GM18868 (cell line): ENCODE results near the gene NMRK2.
"Not testable (repeated sequence)": the region's sequence is repeated elsewhere in the genome, so short reads cannot be mapped to it uniquely, and the experiment has no call there.

Experiments
- ATAC-seq: cut with Tn5 transposase; IDR thresholded peaks from one replicate; pipeline ENCODE4 v1.9.1; 2021; ENCODE audit warnings: mild to moderate bottlenecking, moderate library complexity; ENCODE audit not compliant: unreplicated experiment

Gene NMRK2

DNA sequence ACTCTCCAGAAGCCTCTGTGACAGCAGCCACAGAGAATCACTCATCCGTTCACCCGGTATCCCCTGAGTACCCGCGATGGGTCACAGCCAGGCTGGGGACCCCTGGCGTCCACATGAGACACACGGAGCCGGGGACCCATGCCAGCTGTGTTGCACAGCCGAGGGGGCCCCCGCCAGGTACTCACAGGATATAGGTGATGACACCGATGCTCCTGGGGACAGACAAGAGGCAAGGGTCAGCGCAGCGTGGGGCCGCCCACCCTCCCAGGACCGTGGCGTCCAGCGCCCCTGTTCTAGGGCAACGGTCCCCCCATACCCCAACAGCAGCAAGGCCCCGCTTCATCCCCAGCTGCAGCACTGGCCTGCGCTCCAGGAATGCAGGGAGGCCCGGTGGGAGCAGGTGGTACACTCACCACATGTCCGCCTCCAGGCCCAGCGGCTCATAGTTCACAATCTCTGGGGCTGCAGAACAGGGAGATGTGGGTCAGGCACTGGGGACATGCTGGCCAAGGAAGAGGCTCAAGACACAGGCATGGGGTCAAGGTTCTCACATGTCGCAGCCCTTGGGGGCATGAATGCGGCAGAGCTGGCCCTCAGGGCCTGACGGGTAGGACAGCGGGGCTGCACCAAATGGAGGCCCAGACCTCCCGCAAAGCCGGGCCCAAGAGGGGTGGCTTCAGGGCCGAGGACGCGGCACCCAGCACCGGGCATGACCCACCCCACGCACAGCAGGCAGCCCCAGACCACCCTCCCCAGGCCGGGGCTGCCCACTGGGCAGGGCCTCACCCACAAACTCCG, 30.8 kb downstream of the NMRK2 start:
- ATAC-seq = no peak

DNA sequence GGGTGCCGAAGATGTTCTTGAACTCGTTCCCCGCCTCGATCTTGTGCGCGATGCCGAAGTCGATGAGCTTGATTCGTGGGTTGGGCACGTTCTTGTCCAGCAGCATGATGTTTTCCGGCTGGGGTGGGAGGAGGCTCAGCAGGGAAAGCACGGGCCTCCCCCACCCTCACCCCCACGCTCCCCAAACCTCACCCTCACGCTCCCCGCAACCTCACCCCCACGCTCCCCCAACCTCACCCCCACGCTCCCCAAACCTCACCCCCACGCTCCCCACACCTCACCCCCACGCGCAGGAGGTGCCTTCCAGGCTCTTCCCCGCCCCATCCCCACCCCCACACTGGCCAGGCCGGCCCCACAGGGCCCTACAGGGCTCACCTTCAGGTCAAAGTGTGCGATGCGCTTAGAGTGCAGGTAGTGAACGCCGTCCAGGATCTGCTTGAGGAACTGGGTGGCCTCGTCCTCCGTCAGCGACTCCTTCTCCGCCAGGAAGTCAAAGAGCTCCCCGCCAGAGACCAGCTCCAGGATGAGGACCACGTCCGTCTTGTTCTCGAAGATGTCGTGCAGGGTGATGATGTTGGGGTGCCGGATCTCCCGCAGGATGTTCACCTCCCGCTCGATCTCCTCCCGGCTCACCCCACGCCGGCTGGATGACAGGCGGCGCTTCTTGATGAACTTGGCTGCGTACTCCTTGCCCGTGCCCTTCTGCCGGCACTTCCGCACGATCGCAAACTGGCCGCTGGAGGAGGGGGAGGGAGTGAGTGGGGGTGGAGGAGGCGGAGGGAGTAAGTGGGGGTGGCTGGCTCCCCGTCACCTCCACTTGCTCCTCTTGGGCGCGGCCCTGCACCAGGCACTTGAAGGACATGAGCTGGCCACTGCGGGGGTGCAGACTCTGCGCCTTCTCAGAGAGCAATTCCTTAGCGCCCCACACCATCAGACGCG, 31.7 kb downstream of the NMRK2 start:
- ATAC-seq = no peak

DNA sequence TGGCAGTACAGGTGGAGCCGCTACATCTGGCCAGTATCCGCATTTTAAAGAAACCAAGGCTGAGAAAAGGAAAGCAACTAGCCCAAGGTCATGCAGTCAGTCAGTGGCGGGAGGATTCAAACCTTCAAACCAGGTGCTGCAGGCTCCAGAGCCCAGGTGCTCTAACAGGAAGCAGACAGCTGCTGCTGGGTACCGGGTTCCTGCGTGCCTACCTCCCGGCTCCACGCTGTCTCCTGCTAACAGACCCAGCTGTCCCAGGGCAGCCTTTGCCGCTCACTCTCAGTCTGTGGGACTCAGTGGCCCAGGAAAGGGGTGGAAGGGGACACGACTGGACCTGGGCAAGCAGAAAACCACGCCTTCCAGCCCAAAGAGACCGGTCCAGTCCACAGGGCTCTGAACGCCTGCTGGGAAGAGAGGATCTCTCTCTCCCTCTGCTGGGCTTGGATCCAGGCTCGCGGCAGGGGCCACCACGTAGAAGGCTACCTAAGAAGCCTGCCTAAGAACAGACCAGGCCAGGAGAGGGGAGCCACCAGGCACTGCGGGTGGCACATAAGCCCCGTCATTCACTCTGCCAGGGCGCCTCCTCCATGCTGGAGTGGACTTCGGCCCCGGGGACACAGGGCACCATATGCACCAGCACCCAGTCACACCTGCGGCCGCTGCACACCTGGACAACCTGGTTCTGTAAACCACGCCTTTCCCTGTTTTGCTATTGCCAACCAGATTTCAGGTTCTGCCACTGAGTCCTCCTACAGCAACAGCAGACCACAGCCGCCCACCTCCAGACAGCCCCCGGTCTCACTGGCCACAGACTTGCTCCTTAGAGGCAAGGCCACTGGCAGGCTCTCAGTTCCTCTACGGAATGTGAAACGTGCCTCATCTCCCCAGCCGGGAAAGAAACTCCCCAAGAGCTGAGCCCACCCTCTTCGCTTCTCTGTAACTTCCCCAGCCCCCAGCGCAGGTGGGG, 33.5 kb downstream of the NMRK2 start:
- no peak for ATAC-seq

DNA sequence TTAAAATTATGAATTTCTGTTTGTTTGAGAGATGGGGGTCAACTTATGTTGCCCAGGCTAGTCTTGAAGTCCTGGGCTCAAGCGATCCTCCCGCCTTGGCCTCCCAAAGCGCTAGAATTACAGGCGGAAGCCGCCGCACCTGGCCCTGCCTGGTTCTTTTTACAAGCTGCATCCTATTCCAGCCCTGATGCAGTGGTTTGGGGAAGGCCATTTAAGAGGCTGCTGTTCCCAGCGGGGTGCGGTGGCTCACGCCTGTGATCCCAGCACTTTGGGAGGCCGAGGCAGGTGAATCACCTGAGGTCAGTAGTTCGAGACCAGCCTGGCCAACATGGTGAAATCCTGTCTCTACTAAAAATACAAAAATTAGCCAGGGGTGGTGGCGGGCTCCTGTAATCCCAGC, 35.1 kb downstream of the NMRK2 start:
- ATAC-seq = not testable (repeated sequence)

DNA sequence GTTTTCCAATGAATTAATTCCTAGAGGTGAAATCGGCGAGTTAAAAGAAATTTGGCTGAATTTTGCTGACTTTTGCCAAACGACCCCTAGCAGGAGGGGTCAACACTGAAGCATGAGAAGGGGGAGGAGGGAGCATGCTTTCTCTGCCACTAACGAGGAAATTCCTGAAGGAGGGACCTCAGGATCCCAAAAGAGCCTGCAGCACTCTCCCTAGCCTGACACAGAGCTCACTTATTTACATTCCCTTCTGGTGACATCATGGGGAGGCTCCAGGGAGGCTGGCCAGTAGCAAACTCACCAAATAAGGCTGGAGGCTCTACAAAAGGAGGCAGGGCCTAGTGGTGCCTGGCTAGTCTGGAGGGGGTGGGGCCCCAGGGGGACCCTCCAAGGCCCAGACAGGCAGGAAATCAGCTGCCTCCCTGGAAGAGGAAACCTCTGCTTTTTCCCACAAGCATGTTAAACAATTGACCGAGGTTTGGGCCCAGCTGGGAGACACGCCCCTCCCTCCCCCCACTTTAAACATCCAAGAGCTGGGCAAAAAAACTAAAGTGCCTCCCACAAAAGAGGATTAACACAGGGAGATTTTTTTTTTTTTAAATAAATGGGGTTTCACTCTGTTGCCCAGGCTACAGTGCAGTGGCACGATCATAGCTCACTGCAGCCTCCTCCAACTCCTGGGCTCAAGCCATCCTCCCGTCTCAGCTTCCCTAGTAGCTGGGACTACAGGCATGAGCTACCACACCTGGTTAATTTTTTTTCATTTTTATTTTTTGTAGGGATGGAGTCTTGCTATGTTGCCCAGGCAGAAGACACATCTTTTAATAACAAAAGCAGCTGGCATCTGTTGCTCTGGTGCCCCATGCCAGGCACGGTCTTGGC, 35.9 kb downstream of the NMRK2 start:
- ATAC-seq = no peak

DNA sequence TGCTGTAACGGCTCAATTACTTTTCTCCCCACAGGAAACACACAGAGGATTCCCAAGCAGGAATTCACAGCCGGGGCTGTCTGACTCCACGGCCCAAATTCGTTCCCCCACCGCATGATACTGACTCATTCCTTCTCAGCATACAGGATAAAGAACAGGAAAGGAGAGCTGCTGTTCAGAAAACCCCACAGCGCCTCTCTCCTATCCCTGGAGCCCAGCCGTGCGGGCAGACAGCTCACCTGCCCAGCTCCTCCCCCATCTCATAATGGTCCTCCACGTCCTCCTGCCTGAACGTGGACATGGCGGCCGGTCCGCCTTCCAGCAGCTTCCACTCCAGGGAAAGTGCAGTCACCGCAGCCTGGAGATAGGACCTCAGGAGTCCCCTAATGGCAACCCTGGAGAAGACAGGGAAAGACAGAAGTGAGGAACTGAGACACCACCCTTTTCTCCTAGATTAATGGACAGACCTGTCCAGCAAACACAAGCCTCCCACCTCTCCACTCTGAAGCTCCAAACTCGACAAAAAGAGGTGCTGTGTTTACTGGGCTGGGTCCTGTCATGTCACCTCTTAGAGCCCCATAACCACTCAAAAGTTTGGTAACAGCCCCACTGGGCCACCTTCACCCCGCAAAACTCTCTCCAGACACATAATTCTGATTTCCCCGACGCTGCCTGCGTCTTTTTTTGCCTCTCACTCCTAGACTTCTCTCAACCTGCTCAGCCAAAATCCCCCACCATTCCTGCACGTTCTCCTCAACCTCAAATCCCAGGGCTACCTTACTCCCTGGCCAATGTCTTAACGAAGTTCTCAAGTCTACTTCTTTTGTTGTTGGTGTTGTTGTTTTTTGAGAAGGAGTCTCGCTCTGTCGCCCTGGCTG, 36.8 kb downstream of the NMRK2 start:
- no peak for ATAC-seq

DNA sequence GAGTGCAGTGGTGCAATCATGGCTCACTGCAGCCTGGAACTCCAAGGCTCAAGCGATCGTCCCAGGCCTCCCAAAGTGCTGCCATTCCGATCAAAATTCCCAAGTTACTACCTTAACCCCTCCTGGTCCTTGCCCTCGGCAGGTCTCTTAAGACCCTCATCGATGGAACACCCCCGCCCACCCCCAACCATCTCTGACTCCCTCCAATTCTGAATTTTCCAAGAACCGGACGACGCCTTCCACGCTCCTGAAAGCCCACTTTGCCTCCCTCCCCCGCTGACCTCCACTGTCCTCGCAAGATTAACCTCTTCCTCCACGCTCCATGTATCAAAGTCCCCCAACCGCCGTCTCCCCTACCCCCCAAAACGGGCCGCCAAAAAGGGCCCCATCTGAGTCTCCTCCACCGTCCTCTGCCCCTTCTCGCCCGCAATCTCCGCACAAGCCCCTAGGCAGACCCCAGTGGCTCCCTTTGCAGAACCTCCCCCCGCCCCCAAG, 37.5 kb downstream of the NMRK2 start:
- ATAC-seq = no peak

DNA sequence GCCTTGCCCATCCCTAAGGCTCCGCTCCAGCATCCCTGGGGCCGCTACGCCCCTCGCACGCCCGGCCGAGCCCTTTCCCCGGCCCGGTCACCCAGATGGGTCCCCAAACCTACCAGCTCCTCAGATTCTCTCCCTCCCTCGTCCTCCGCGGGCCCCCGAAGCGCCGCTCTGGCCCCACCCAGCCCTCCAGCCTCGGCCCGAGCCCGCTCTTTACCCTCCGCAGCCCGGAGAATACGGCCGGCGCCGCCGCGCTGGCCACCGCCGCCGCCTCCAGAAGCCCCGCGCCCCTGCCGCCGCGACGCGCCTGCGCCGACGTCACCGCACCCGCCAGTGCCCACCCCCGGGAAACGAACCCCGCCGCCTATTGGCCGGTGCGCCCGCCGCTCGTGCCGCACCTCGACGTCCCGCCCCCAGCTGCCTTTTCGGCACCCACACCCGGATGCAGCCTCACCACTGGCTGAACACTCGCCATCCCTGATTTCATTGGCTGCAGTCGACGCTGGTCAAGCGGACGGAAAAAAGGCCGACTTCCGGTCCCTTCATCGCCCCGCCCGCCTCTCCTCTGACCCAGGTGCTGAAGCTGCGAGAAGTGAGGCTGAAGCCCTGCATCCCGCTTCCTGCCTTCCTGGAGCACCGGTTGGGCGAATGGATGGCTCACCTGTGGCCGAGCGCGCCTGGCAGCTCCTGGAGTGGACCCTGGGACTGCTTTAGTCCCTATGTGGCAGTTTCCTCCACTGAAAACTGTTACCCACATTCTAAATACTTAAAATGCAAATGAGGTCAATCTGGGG, 38.1 kb downstream of the NMRK2 start, which contains the start of gene DAPK3:
DAPK3 (minus strand) TSS at position 292 of the 791 bp plus-strand sequence. CDS start 1,364 bp downstream, outside the sequence.
- ATAC-seq = peak; percentile 95

DNA sequence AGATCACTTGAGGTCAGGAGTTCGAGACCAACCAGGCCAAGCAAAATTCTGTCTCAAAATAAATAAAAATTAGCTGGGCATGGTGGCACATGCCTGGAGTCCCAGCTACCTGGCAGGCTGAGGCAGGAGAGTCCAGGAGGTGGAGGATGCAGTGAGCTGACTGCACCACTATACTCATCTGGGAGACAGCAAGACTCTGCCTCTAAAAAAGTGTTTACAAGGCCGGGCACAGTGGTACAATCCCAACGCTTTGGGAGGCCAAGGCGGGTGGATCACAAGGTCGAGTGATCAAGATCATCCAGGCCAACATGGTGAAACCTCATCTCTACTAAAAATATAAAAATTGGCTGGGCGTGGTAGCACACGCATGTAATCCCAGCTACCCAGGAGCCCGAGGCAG, 42.3 kb downstream of the NMRK2 start:
- no peak for ATAC-seq

DNA sequence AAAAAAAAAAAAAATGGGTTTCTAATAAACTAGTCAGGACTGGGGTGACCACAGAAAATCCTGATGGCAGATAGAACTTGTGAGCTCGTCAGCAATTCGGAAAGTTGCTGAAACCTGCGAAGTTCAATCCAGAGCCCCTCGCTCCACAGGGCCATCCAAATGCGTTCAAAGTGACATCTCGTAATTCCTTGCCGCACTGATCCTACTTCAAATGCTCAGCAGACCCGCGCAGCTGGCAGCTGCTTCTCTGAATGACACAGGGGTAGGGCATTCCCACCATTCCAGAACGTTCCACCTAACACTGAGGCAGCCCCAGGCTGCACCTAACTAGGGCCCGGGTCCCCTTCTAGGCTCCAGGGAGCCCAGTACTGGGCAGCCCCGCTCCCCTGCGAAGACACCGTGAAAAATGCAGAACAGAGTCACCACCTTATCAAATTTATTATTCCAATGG, 42.8 kb downstream of the NMRK2 start:
- no peak for ATAC-seq

DNA sequence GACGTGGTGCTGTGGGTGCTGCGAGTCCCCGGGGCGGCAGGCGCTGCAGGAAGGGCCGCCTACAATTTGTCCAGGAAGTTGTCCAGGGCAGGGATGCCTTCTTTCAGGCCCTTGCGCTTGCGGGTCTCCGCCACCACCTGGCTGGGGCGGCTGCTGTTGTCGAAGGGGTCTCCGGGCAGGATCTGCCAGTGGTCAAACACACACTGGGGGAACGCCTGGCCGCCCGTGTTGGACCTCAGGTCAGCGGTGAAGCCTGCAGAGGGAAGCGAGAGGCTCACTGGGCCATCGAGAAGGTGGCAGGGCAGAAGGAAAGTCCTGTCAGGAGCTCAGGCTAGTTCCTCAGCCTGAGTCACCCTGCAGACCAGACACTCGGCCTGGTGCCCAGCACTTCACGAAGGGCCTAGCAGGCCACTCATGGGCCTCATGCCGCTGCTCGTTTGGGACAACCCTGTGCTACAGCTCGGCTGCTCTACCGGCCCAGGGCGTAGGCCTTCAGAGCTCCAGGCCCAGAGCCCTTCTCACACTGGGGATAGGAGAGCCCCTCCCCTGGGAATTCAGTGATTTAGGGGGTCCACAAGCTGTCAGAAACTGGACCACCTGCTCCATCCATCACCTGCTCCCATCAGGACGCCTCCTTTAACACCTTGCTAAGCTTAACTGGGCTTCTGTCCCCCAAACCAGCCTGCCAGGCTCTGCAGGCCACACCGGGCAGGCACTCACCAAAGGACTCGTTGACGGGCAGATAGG, 43.8 kb downstream of the NMRK2 start:
- ATAC-seq = no peak

DNA sequence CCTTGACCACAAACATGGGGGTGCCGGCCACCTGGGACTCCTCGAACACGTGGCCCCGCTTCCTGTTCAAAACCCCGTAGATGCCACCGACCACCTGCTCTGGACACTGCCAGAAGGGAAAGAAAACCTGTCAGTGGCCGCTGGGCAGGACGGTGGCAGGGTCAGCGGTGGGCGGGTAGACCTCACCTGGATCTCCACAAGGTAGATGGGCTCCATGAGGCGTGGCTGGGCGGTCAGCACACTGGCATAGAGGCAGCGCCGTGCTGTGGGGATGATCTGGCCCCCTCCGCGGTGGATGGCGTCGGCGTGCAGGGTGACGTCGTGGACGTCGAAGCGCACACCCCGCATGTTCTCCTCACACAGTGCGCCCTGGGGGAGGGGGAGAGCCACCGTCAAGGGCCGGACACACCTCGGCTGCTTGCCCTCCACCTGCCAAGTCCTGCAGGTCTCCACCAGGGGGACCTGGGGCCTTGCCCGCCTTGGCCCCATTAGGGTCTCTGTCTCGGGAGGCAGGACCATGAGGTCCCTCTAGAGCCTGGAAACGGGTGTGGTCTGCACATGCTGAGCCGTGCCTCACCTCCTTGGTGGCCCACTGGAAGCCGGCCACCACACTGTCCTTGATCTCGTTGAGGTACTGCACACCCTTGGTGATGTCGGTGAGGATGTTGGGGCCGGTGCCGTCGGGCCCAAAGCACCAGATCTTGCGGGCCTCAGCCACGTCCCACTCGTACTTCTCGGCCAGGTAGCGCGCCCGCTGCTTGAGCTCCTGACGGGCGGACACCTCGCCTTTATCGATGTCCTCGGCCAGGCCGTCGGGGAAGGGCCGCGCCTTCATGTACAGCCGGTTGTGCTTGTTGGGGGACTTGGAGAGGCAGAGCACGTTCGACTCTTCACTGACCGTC, 44.6 kb downstream of the NMRK2 start:
- no peak for ATAC-seq

DNA sequence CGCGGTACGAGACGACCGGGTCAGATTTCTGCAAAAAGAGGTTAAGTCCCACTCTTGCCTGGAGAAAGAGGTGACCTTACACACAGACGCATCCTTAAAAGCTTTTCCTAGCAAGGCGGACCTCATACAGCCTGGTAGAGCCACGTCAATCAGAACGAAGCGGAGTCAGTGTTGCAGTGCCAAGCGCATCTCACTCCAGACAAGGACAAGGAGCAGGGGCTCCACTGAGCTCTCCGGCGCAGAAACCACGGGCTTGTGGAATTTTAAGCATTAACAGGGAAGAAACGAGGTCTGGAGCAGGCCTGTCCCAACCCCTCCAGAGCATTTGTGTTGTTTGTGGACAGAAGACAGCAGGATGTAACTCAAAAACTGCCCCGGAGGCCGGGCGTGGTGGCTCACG, 45.3 kb downstream of the NMRK2 start:
- ATAC-seq = no peak

DNA sequence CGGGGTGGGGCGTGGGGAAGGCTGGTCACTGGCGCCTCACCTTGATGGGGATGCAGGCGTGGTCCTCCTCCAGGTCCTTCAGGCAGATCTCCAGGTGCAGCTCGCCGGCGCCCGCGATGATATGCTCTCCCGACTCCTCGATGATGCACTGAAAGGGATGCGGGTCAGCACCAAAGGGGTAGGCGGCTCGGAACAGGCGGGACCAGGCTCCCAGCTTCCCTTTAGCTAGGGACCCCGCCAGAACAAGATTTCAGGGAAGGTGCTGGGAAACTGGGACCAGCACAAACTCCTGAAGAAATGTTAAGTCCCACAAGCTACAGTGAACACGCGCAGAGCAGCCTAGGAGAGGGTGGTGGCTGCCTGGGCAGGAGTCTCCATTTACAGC, 46.4 kb downstream of the NMRK2 start:
- ATAC-seq = no peak

DNA sequence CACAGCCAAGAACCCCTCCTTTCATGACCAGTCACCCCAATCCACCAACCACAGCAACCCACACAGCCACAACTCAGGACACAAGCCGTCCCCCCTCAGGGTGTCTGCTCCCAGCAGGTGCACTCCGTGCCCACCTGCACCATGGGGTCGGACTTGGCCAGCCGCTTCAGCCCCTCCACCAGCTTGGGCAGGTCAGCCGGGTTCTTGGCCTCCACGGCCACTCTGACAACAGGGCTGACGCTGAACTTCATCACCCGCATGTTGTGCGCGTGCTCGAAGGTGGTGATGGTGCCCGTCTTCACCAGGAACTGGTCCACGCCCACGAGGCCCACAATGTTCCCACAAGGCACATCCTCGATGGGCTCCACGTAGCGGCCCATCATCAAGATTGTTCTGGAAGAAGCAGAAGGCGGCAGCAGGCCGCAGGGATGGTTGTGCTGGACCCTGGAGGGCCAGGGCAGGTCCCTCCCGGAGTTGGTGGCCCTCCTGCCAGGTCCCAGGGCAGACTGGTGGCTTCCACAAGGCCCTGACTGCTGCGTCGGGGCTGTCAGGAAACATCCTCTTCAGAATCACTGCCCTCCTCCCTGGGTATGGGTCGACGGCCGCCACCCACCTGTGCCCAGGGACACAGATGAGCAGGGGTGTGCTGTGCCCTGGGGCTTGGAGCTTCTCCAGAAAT, 46.9 kb downstream of the NMRK2 start:
- ATAC-seq = no peak
